ENCODE measurements around the gene BCL7A. TPM values are rescaled to one million over a fixed set of nuclear protein-coding genes. Genes with fewer than 3 reads are reported as not detected.

Gene BCL7A
- total RNA-seq, 1 experiment from 2014 or later, result 6.3 TPM

GRCh38 chr12:122111089-122111641, 89.5 kb downstream of the BCL7A start:
- peak; percentile 37 to 89 for DNase-seq
- intact Hi-C loops (cut with micrococcal nuclease; ENCODE audit: unreplicated experiment), result no loop called here
- peak overlapping the region; percentile 61 for H3K27ac ChIP-seq
- H3K4me3 ChIP-seq, result no peak overlapping the region
- peaks cover 30% of the 10 kb centered on the region for H3F3A ChIP-seq (ENCODE audit: insufficient read depth, low read depth)
- ChIA-PET POLR2A (ENCODE audit: unreplicated experiment) (interaction anchor here (0.6 to 1.0 kb wide), 4 partner anchors 13 to 1820 kb away, joined by 3 to 6 read pairs (median 4); partner anchors contain the start of gene RNU4-2), CTCF (interaction anchor here (0.6 kb wide), 1 partner anchor 19 kb away, joined by 9 read pairs; no protein-coding TSS in a partner anchor)
- TF ChIP-seq, protein P1, sequence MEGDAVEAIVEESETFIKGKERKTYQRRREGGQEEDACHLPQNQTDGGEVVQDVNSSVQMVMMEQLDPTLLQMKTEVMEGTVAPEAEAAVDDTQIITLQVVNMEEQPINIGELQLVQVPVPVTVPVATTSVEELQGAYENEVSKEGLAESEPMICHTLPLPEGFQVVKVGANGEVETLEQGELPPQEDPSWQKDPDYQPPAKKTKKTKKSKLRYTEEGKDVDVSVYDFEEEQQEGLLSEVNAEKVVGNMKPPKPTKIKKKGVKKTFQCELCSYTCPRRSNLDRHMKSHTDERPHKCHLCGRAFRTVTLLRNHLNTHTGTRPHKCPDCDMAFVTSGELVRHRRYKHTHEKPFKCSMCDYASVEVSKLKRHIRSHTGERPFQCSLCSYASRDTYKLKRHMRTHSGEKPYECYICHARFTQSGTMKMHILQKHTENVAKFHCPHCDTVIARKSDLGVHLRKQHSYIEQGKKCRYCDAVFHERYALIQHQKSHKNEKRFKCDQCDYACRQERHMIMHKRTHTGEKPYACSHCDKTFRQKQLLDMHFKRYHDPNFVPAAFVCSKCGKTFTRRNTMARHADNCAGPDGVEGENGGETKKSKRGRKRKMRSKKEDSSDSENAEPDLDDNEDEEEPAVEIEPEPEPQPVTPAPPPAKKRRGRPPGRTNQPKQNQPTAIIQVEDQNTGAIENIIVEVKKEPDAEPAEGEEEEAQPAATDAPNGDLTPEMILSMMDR (conservative IDR thresholded peaks at IDR 0.05), result no peak
- no peak for TF ChIP-seq EZH2 (IDR thresholded peaks at IDR 0.05; ENCODE audit: low read depth)
- H2AFZ ChIP-seq, result no peak overlapping the region
- H3K9me3 ChIP-seq (ENCODE audit: insufficient read depth, low read depth), result no peaks in the 10 kb centered on the region
- no peaks in the 10 kb centered on the region for H3K36me3 ChIP-seq (ENCODE audit: low read depth)
- H3K79me2 ChIP-seq (ENCODE audit: low read depth), result peaks cover 69% of the 10 kb centered on the region
- H3K27me3 ChIP-seq (ENCODE audit: insufficient read depth, low read depth), result no peaks in the 10 kb centered on the region
- H3K4me2 ChIP-seq, result peak overlapping the region; percentile 50
- H4K20me1 ChIP-seq (ENCODE audit: insufficient read depth), result peaks cover 13% of the 10 kb centered on the region
- peaks cover 26% of the 10 kb centered on the region for H3K4me1 ChIP-seq (replicated peaks; ENCODE audit: insufficient read depth)
- BruUV-seq (replicated peaks), result TSS peak; percentile 32
- no peaks in the 10 kb centered on the region for H3K9me2 ChIP-seq (ENCODE audit: insufficient read depth)

Other genes starting within 250 kb of the BCL7A start
- 132 and 179 TPM in 2 replicates for gene RHOF, start 228.2 kb upstream of the BCL7A start, total RNA-seq (2021)
- 16.4 and 22.6 TPM in 2 replicates for gene SETD1B, start 217.9 kb upstream of the BCL7A start, total RNA-seq (2021)
- gene HPD, start 163.0 kb upstream of the BCL7A start, total RNA-seq (2021), result 0.35 and 0.92 TPM in 2 replicates
- 64.8 and 76.6 TPM in 2 replicates for gene PSMD9, start 133.1 kb upstream of the BCL7A start, total RNA-seq (2021)
- gene CFAP251, start 103.3 kb upstream of the BCL7A start, total RNA-seq (2021), result 3.7 and 4.3 TPM in 2 replicates
- gene MLXIP, start 56.9 kb downstream of the BCL7A start, total RNA-seq (2021), result 62.1 and 83.3 TPM in 2 replicates
- gene IL31, start 152.3 kb downstream of the BCL7A start, total RNA-seq (2021), result not detected in 2 replicates
- 0.39 and 0.83 TPM in 2 replicates for gene LRRC43, start 161.2 kb downstream of the BCL7A start, total RNA-seq (2021)
- gene B3GNT4, start 181.8 kb downstream of the BCL7A start, total RNA-seq (2021), result 2.8 and 3.1 TPM in 2 replicates
- gene DIABLO, start 204.2 kb downstream of the BCL7A start, total RNA-seq (2021), result 47.9 and 51.7 TPM in 2 replicates
- gene VPS33A, start 244.6 kb downstream of the BCL7A start, total RNA-seq (2021), result 18.1 and 20.2 TPM in 2 replicates

All from PC-9 (cell line).